ENCODE results near the gene C11orf24.
"Not testable (repeated sequence)": the region's sequence is repeated elsewhere in the genome, so short reads cannot be mapped to it uniquely, and the experiment has no call there.

Gene C11orf24

DNA sequence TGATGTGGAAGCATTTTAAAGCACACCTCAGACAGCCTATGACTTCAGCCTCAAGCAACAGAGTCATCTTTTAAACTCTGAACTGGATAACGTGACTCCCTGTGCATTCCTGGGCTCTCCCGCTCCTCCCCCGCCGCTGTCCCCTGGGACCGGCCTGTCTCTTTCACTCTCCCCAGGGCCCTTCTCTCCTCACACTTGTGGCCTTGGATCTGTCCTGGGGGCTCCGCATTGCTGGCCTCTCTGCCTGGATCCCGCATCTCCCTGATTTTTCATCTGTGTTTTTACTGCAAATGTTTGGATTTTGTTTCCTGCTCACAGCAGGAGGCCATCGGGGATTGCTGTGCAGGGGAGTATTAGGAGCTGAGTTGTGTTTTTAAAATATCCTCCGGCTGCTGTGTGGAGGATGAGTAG lies 15.4 kb downstream of the C11orf24 start:
- DNase-seq (ENCODE audit: low read depth in 1 of 2, low spot score in 1 of 2), result no peak

DNA sequence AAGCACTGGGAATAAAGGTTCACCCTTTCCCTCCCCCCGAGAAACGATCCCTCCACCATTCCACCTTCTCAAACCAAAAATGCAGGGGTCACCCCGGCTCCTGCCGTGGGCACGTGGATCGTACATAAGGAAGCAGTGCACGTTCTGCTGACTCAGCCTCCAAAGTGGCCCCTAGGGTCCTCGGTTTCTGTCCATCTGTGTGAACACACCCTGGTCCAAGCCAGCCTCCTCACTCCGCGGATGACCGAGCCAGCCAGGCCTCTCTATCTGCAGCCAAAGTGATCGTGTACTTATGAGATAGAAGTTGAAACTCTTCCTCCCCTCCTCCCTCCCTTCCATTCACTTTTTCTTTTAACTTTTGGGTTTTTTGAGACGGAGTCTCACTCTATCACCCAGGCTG lies 16.2 kb downstream of the C11orf24 start:
- no peak for DNase-seq (ENCODE audit: low read depth in 1 of 2, low spot score in 1 of 2)

- DNase-seq (ENCODE audit: low read depth in 1 of 2, low spot score in 1 of 2), result no peak
Observed at GRCh38 chr11:68254421-68254820, 17.4 kb downstream of the C11orf24 start.

- DNase-seq (ENCODE audit: low read depth in 1 of 2, low spot score in 1 of 2), result no peak
Observed at GRCh38 chr11:68251765-68252164, 20.0 kb downstream of the C11orf24 start.

DNA sequence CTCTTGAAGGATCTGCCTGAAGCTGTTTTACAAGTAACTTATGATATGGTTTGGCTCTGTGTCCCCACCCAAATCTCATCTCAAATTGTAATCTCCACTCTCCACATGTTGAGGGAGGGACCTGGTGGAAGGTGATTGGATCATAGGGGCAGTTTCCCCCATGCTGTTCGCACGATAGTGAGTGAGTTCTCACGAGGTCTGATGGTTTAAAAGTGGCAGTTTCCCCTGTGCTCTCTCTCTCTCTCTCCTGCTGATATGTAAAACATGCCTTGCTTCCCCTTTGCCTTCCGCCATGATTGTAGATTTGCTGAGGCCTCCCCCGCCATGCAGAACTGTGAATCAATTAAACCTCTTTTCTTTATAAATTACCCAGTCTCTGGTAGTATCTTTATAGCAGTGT lies 26.9 kb downstream of the C11orf24 start:
- not testable (repeated sequence) for DNase-seq (ENCODE audit: low read depth in 1 of 2, low spot score in 1 of 2)

GRCh38 chr11:68243847-68244246 lies 27.9 kb downstream of the C11orf24 start:
- not testable (repeated sequence) for DNase-seq (ENCODE audit: low read depth in 1 of 2, low spot score in 1 of 2)

- DNase-seq (ENCODE audit: low read depth in 1 of 2, low spot score in 1 of 2), result no peak
Observed at GRCh38 chr11:68242616-68243015, 29.2 kb downstream of the C11orf24 start.

DNA sequence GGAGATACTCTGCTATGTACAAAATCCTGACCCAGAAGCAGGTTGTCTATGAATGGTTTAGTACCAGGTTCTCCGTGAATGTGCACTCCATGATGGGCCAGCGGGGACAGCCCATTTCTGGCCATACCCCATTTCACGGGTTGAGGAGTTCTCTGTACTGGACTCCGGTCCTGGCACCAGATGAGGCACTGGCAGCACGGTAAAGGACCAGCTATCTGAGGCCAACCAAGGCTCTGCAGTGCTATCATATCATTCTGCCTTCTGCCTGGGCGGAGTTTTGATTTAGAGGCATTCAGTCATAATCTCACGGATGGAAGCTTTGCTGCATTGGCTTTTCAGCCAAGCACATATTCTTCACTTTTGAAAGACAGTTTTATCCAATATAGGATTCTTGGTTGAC lies 40.2 kb downstream of the C11orf24 start:
- DNase-seq (ENCODE audit: low read depth in 1 of 2, low spot score in 1 of 2), result no peak

DNA sequence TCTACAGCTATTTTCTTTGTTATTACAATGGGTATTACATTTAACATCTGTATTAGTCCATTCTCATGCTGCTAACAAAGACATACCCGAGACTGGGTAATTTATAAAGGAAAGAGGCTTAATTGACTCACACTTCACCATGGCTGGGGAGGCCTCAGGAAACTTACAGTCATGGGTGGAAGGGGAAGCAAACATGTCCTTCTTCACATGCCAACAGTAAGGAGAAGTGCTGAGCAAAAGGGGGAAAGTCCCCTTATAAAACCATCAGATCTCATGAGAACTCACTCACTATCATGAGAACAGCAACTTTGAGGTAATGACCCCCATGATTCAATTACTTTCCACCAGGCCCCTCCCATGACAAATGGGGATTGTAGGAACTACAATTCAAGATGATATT lies 42.2 kb downstream of the C11orf24 start:
- no peak for DNase-seq (ENCODE audit: low read depth in 1 of 2, low spot score in 1 of 2)

DNA sequence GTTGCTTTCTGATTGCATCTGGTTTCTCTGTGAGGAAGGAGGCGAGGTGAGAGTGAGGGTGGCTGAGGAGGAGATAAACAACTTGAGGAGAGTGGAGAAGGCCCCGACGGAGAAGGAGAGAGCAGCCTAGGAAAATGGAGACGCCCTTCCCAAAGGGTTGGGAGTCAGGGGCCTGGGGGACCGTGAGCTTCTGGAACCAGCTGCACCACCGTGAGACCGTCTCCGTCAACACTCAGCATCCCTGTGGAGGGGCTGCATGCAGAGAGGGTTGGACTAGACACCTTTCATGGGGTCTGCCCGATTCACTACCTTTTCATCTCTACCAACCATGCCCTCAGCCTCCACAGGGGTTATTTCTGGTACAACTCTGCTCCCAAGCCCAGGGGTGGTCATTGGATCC lies 45.4 kb downstream of the C11orf24 start:
- no peak for DNase-seq (ENCODE audit: low read depth in 1 of 2, low spot score in 1 of 2)

GRCh38 chr11:68224606-68225005 lies 47.2 kb downstream of the C11orf24 start:
- no peak for DNase-seq (ENCODE audit: low read depth in 1 of 2, low spot score in 1 of 2)

DNA sequence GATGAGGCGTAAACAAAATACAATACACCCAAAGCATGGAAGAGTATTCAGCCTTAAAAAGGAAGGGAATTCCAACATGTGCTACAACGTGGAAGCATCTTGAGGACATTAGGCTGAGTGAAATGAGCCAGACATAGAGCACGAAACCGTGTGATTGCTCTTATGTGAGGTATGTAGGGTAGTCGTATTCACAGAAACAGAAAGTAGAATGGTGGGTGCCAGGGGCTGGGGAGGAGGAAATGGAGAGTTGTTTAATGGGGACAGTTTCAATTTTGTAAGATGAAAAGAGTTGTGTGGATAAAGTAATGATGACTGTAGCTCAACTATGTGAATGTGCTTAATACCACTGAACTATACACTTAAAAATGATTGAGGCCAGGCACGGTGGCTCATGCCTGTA lies 48.5 kb downstream of the C11orf24 start:
- DNase-seq (ENCODE audit: low read depth in 1 of 2, low spot score in 1 of 2), result no peak

GRCh38 chr11:68221406-68221805 lies 50.4 kb downstream of the C11orf24 start:
- no peak for DNase-seq (ENCODE audit: low read depth in 1 of 2, low spot score in 1 of 2)

GRCh38 chr11:68216171-68216938 lies 55.4 kb downstream of the C11orf24 start:
- no peak for DNase-seq (ENCODE audit: low read depth in 1 of 2, low spot score in 1 of 2)

- no peak for DNase-seq (ENCODE audit: low read depth in 1 of 2, low spot score in 1 of 2)
Observed at GRCh38 chr11:68215524-68216170, 56.1 kb downstream of the C11orf24 start.

DNA sequence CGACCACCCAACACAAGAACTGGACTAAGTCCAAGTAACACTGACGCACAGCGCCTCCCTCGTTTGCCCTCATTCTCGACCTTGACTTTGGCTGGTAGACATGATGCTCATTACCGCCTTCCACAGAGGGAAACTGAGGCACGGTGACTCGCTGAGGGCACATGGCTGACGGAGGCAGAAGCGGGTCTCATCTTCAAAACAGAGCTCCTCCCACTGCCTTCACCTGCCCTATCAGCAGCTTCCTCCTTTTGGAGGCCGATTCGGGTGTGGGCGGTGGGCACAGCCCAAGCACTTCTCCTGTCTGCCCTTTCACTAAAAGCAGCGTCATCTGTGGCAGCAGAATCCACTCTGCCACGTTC lies 56.7 kb downstream of the C11orf24 start:
- DNase-seq (ENCODE audit: low read depth in 1 of 2, low spot score in 1 of 2), result no peak

DNA sequence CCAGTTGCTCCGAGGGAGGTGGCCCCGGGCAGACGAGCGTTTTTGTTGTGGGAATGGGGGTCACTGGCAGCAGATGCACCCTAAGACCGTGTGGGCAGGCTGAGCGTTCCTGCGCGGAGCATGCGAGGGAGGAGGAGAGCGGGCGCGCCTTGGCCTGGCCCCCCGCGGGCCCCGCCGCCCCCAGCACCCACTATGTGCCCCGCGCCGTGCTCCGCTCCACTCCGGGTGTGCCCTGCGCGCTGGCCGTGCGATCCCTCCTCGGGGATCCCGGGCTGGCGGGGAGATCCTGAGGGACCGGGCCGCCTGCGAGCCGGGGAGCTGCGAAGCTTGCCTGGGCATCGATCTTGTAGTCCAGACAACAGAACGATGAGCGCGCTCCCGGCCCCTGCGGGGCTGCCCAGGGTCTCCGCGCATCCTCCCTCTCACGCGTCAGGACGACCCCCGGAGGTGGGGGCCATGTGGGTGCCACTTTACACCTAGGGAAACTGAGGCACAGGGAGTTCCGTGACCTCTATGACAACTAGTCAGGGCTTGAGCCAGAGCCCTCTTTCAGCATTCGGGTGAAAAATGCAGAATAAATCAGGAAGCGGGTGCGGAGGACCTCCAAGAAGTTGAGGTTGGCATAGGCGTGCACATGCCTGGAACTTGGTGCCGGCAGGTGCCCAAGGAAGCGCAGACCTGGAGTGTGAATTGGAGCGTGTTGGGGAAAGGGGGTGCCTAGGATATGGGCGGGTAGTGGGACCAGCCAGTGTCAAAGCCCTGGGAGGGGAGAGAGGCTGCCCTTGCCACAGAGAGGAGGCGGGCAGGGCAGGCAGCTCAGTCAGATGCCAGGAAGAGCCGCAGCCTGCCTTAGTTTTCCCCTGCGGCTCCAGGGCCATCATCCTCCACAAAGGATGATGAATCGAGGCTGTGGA lies 57.3 kb downstream of the C11orf24 start:
- no peak for DNase-seq (ENCODE audit: low read depth in 1 of 2, low spot score in 1 of 2)

- peak; percentile 57 to 66 for DNase-seq (ENCODE audit: low read depth in 1 of 2, low spot score in 1 of 2)
Observed at GRCh38 chr11:68213555-68214172, 58.1 kb downstream of the C11orf24 start.

GRCh38 chr11:68213135-68213515 lies 58.6 kb downstream of the C11orf24 start, which contains the start of gene KMT5B:
Gene KMT5B, minus strand, starts transcription at chr11:68213296. Its CDS starts 23,220 bp downstream, at chr11:68190076.
- peak; percentile 33 to 41 for DNase-seq (ENCODE audit: low read depth in 1 of 2, low spot score in 1 of 2)

- DNase-seq (ENCODE audit: low read depth in 1 of 2, low spot score in 1 of 2), result peak; percentile 27 to 53
Observed at GRCh38 chr11:68212421-68213134, 59.2 kb downstream of the C11orf24 start.

GRCh38 chr11:68211546-68211945 lies 60.2 kb downstream of the C11orf24 start:
- no peak for DNase-seq (ENCODE audit: low read depth in 1 of 2, low spot score in 1 of 2)

Data from activated T-helper 1 cell treated with anti-CD3 and anti-CD28 coated beads, Interleukin-2, amount 50 U/mL, for 16 hours (primary cell).